ENCODE measurements around the gene PVALB. TPM values are rescaled to one million over a fixed set of nuclear protein-coding genes. Genes with fewer than 3 reads are reported as not detected.

PVALB gene
- total RNA-seq, 1 donor from 2014 or later = 2.1 TPM

GRCh38 chr22:36860017-36860416, 43.2 kb upstream of the PVALB start:
- H3K27me3 ChIP-seq (ENCODE audit: control insufficient read depth in 3 of 3, insufficient read depth in 3 of 3, low read length in 3 of 3) = peaks cover 0 to 4% (median 0%) of the 10 kb centered on the region in 3 donors
- H3K4me3 ChIP-seq (ENCODE audit: low read length in 3 of 3) = no peak overlapping the region
- no peaks in the 10 kb centered on the region for H3K9me3 ChIP-seq (ENCODE audit: control insufficient read depth in 3 of 3, low read length in 3 of 3)
- no peak overlapping the region for H3K27ac ChIP-seq (ENCODE audit: low read depth, low read length)
- no peaks in the 10 kb centered on the region for H3K36me3 ChIP-seq (ENCODE audit: control insufficient read depth in 3 of 3, insufficient read depth in 3 of 3, low read length in 3 of 3)
- H3K9ac ChIP-seq (ENCODE audit: low read depth in 1 of 3, low read length in 3 of 3) = no peak overlapping the region
- peaks cover 24 to 33% (median 28%) of the 10 kb centered on the region in 3 donors for H3K4me1 ChIP-seq (ENCODE audit: control insufficient read depth in 3 of 3, insufficient read depth in 3 of 3, low read length in 3 of 3)

- Histone ChIP-seq H3K9me3 (ENCODE audit: control insufficient read depth in 3 of 3, low read length in 3 of 3) (no peaks in the 10 kb centered on the region), H3K4me3 (ENCODE audit: low read length in 3 of 3) (no peak overlapping the region), H3K36me3 (ENCODE audit: control insufficient read depth in 3 of 3, insufficient read depth in 3 of 3, low read length in 3 of 3) (no peaks in the 10 kb centered on the region), H3K27ac (ENCODE audit: low read depth, low read length) (no peak overlapping the region), H3K27me3 (ENCODE audit: control insufficient read depth in 3 of 3, insufficient read depth in 3 of 3, low read length in 3 of 3) (no peaks in the 10 kb centered on the region), H3K4me1 (ENCODE audit: control insufficient read depth in 3 of 3, insufficient read depth in 3 of 3, low read length in 3 of 3) (peaks cover 24 to 35% (median 28%) of the 10 kb centered on the region in 3 donors), H3K9ac (ENCODE audit: low read depth in 1 of 3, low read length in 3 of 3) (no peak overlapping the region)
Observed at GRCh38 chr22:36858966-36859365, 42.1 kb upstream of the PVALB start.

- no peak overlapping the region for H3K9ac ChIP-seq (ENCODE audit: low read depth in 1 of 3, low read length in 3 of 3)
- H3K36me3 ChIP-seq (ENCODE audit: control insufficient read depth in 3 of 3, insufficient read depth in 3 of 3, low read length in 3 of 3) = no peaks in the 10 kb centered on the region
- peaks cover 24 to 35% (median 28%) of the 10 kb centered on the region in 3 donors for H3K4me1 ChIP-seq (ENCODE audit: control insufficient read depth in 3 of 3, insufficient read depth in 3 of 3, low read length in 3 of 3)
- no peak overlapping the region for H3K4me3 ChIP-seq (ENCODE audit: low read length in 3 of 3)
- H3K9me3 ChIP-seq (ENCODE audit: control insufficient read depth in 3 of 3, low read length in 3 of 3) = no peaks in the 10 kb centered on the region
- no peak overlapping the region for H3K27ac ChIP-seq (ENCODE audit: low read depth, low read length)
- no peaks in the 10 kb centered on the region for H3K27me3 ChIP-seq (ENCODE audit: control insufficient read depth in 3 of 3, insufficient read depth in 3 of 3, low read length in 3 of 3)
Observed at GRCh38 chr22:36858156-36858555, 41.3 kb upstream of the PVALB start.

- Histone ChIP-seq H3K4me1 (ENCODE audit: control insufficient read depth in 3 of 3, insufficient read depth in 3 of 3, low read length in 3 of 3) (peaks cover 22 to 35% (median 28%) of the 10 kb centered on the region in 3 donors), H3K4me3 (ENCODE audit: low read length in 3 of 3) (peak overlapping the region in 1 of 3 donors; percentile 25), H3K9ac (ENCODE audit: low read depth in 1 of 3, low read length in 3 of 3) (no peak overlapping the region), H3K27me3 (ENCODE audit: control insufficient read depth in 3 of 3, insufficient read depth in 3 of 3, low read length in 3 of 3) (no peaks in the 10 kb centered on the region), H3K36me3 (ENCODE audit: control insufficient read depth in 3 of 3, insufficient read depth in 3 of 3, low read length in 3 of 3) (no peaks in the 10 kb centered on the region), H3K9me3 (ENCODE audit: control insufficient read depth in 3 of 3, low read length in 3 of 3) (no peaks in the 10 kb centered on the region), H3K27ac (ENCODE audit: low read depth, low read length) (no peak overlapping the region)
Observed at GRCh38 chr22:36856792-36857135, 39.9 kb upstream of the PVALB start.

- Histone ChIP-seq H3K36me3 (ENCODE audit: control insufficient read depth in 3 of 3, insufficient read depth in 3 of 3, low read length in 3 of 3) (no peaks in the 10 kb centered on the region), H3K27ac (ENCODE audit: low read depth, low read length) (no peak overlapping the region), H3K9ac (ENCODE audit: low read depth in 1 of 3, low read length in 3 of 3) (peak overlapping the region in 1 of 3 donors; percentile 51), H3K9me3 (ENCODE audit: control insufficient read depth in 3 of 3, low read length in 3 of 3) (no peaks in the 10 kb centered on the region), H3K4me1 (ENCODE audit: control insufficient read depth in 3 of 3, insufficient read depth in 3 of 3, low read length in 3 of 3) (peaks cover 22 to 35% (median 28%) of the 10 kb centered on the region in 3 donors), H3K27me3 (ENCODE audit: control insufficient read depth in 3 of 3, insufficient read depth in 3 of 3, low read length in 3 of 3) (no peaks in the 10 kb centered on the region), H3K4me3 (ENCODE audit: low read length in 3 of 3) (peak overlapping the region; percentile 14 to 33 (median 19))
Observed at GRCh38 chr22:36856121-36856791, 39.4 kb upstream of the PVALB start.

- H3K36me3 ChIP-seq (ENCODE audit: control insufficient read depth in 3 of 3, insufficient read depth in 3 of 3, low read length in 3 of 3) = no peaks in the 10 kb centered on the region
- H3K4me1 ChIP-seq (ENCODE audit: control insufficient read depth in 3 of 3, insufficient read depth in 3 of 3, low read length in 3 of 3) = peaks cover 22 to 35% (median 28%) of the 10 kb centered on the region in 3 donors
- H3K27ac ChIP-seq (ENCODE audit: low read depth, low read length) = no peak overlapping the region
- H3K9me3 ChIP-seq (ENCODE audit: control insufficient read depth in 3 of 3, low read length in 3 of 3) = no peaks in the 10 kb centered on the region
- peaks cover 0 to 6% (median 0%) of the 10 kb centered on the region in 3 donors for H3K27me3 ChIP-seq (ENCODE audit: control insufficient read depth in 3 of 3, insufficient read depth in 3 of 3, low read length in 3 of 3)
- H3K9ac ChIP-seq (ENCODE audit: low read depth in 1 of 3, low read length in 3 of 3) = no peak overlapping the region
- peak overlapping the region in 2 of 3 donors; percentile 6 to 19 for H3K4me3 ChIP-seq (ENCODE audit: low read length in 3 of 3)
Observed at GRCh38 chr22:36855478-36855877, 38.6 kb upstream of the PVALB start.

GRCh38 chr22:36853407-36854099, 36.7 kb upstream of the PVALB start:
- Histone ChIP-seq H3K4me1 (ENCODE audit: control insufficient read depth in 3 of 3, insufficient read depth in 3 of 3, low read length in 3 of 3) (peaks cover 22 to 35% (median 28%) of the 10 kb centered on the region in 3 donors), H3K9me3 (ENCODE audit: control insufficient read depth in 3 of 3, low read length in 3 of 3) (no peaks in the 10 kb centered on the region), H3K9ac (ENCODE audit: low read depth in 1 of 3, low read length in 3 of 3) (no peak overlapping the region), H3K27ac (ENCODE audit: low read depth, low read length) (no peak overlapping the region), H3K27me3 (ENCODE audit: control insufficient read depth in 3 of 3, insufficient read depth in 3 of 3, low read length in 3 of 3) (peaks cover 5 to 23% (median 15%) of the 10 kb centered on the region in 3 donors), H3K36me3 (ENCODE audit: control insufficient read depth in 3 of 3, insufficient read depth in 3 of 3, low read length in 3 of 3) (no peaks in the 10 kb centered on the region), H3K4me3 (ENCODE audit: low read length in 3 of 3) (no peak overlapping the region)

GRCh38 chr22:36852056-36852973, 35.5 kb upstream of the PVALB start:
- H3K9ac ChIP-seq (ENCODE audit: low read depth in 1 of 3, low read length in 3 of 3) = no peak overlapping the region
- peaks cover 19 to 25% (median 19%) of the 10 kb centered on the region in 3 donors for H3K4me1 ChIP-seq (ENCODE audit: control insufficient read depth in 3 of 3, insufficient read depth in 3 of 3, low read length in 3 of 3)
- H3K9me3 ChIP-seq (ENCODE audit: control insufficient read depth in 3 of 3, low read length in 3 of 3) = no peaks in the 10 kb centered on the region
- no peaks in the 10 kb centered on the region for H3K36me3 ChIP-seq (ENCODE audit: control insufficient read depth in 3 of 3, insufficient read depth in 3 of 3, low read length in 3 of 3)
- peaks cover 11 to 31% (median 21%) of the 10 kb centered on the region in 3 donors for H3K27me3 ChIP-seq (ENCODE audit: control insufficient read depth in 3 of 3, insufficient read depth in 3 of 3, low read length in 3 of 3)
- H3K27ac ChIP-seq (ENCODE audit: low read depth, low read length) = no peak overlapping the region
- H3K4me3 ChIP-seq (ENCODE audit: low read length in 3 of 3) = no peak overlapping the region

- H3K4me1 ChIP-seq (ENCODE audit: control insufficient read depth in 3 of 3, insufficient read depth in 3 of 3, low read length in 3 of 3) = peaks cover 5 to 9% (median 5%) of the 10 kb centered on the region in 3 donors
- no peaks in the 10 kb centered on the region for H3K9me3 ChIP-seq (ENCODE audit: control insufficient read depth in 3 of 3, low read length in 3 of 3)
- peaks cover 25 to 41% (median 33%) of the 10 kb centered on the region in 3 donors for H3K27me3 ChIP-seq (ENCODE audit: control insufficient read depth in 3 of 3, insufficient read depth in 3 of 3, low read length in 3 of 3)
- H3K36me3 ChIP-seq (ENCODE audit: control insufficient read depth in 3 of 3, insufficient read depth in 3 of 3, low read length in 3 of 3) = no peaks in the 10 kb centered on the region
- H3K4me3 ChIP-seq (ENCODE audit: low read length in 3 of 3) = no peak overlapping the region
- H3K9ac ChIP-seq (ENCODE audit: low read depth in 1 of 3, low read length in 3 of 3) = no peak overlapping the region
- no peak overlapping the region for H3K27ac ChIP-seq (ENCODE audit: low read depth, low read length)
Observed at GRCh38 chr22:36850682-36851081, 33.8 kb upstream of the PVALB start.
